Measurements from ENCODE around the gene MYOF.

MYOF gene

DNA sequence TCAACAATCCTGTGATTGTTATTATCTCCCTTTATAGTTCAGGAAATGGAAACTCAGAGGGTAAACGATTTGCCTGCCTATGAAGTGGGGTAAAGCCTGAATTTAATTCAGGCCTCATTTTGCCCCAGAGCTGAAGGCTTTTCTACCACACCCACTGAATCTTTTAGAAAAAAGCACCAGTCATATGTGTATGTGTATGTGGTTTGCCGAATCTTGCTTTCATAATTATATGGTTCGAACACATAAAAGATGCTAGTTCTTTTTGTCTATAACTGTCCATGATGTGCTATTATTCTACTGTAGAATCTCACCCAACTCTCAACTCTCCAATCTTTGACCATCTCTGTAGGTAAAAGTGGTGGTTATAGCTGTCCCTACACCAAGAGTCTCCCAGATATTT, 83.6 kb downstream of the MYOF start:
- H3K27me3 ChIP-seq (replicated peaks): no peaks in the 10 kb centered on the region
- no peak for DNase-seq
- TF ChIP-seq CTCF (IDR thresholded peaks at IDR 0.05; ENCODE audit: low read depth, low read length, missing control alignments): no peak
- no peak overlapping the region for H3K4me3 ChIP-seq (ENCODE audit: low read depth, low read length)
- no peak overlapping the region for H3K27ac ChIP-seq
- in situ Hi-C loops (cut with HindIII; ENCODE audit: low pct_ligation_motif_present, low sequenced_read_pairs): no loop called here
- H3K36me3 ChIP-seq (replicated peaks): peaks cover 84% of the 10 kb centered on the region

DNA sequence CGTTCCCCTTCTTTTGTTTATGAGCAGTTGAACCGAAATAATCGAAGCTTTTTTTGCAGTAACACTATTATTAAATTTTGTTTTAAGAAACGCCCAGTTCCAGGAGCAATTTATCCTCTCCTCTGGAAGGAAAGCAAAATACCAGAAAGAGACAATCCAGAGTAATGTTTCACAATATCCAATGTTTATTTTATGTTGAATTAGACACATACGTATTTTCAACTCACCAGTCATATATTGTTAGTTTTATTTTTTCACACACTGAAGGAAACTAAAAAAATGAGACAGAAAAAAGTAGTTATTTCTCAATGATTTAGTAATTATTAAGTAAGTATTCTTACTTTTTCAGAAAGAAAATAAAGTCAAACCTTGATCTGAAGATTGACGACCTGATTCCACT, 85.1 kb downstream of the MYOF start:
- DNase-seq: no peak
- no peak overlapping the region for H3K4me3 ChIP-seq (ENCODE audit: low read depth, low read length)
- in situ Hi-C loops (cut with HindIII; ENCODE audit: low pct_ligation_motif_present, low sequenced_read_pairs): no loop called here
- no peak overlapping the region for H3K27ac ChIP-seq
- H3K36me3 ChIP-seq (replicated peaks): peaks cover 87% of the 10 kb centered on the region
- no peak for TF ChIP-seq CTCF (IDR thresholded peaks at IDR 0.05; ENCODE audit: low read depth, low read length, missing control alignments)
- no peaks in the 10 kb centered on the region for H3K27me3 ChIP-seq (replicated peaks)

DNA sequence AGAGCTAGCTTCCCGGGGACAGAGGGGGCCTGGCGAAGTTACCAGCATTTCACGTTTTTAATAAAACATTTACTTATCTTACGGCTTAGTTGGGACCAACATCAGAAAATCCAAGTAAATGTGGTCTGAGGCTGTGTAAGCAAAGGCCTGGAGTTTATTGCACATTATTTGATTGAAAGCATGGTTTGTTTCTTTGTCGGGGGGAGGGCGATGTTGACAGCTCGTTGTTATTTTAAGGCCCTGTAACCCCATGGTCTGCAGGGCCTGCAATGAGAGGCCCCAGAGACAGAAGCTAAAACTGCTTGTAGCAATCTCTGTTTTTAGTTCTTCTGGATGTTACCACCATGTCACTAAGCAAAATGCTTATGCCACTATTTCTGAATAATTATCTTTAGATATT, 88.9 kb downstream of the MYOF start:
- Histone ChIP-seq H3K27me3 (replicated peaks) (no peaks in the 10 kb centered on the region), H3K27ac (no peak overlapping the region), H3K36me3 (replicated peaks) (peaks cover 86% of the 10 kb centered on the region), H3K4me3 (ENCODE audit: low read depth, low read length) (no peak overlapping the region)
- no peak for DNase-seq
- no peak for TF ChIP-seq CTCF (IDR thresholded peaks at IDR 0.05; ENCODE audit: low read depth, low read length, missing control alignments)
- in situ Hi-C loops (cut with HindIII; ENCODE audit: low pct_ligation_motif_present, low sequenced_read_pairs): no loop called here

- in situ Hi-C loops (cut with HindIII; ENCODE audit: low pct_ligation_motif_present, low sequenced_read_pairs): no loop called here
- peaks cover 84% of the 10 kb centered on the region for H3K36me3 ChIP-seq (replicated peaks)
- no peak overlapping the region for H3K4me3 ChIP-seq (ENCODE audit: low read depth, low read length)
- H3K27me3 ChIP-seq (replicated peaks): no peaks in the 10 kb centered on the region
- TF ChIP-seq CTCF (IDR thresholded peaks at IDR 0.05; ENCODE audit: low read depth, low read length, missing control alignments): no peak
- DNase-seq: no peak
- H3K27ac ChIP-seq: peak overlapping the region; percentile 27
These were observed 90.0 kb downstream of the MYOF start for GRCh38 chr10:93392121-93392520.

DNA sequence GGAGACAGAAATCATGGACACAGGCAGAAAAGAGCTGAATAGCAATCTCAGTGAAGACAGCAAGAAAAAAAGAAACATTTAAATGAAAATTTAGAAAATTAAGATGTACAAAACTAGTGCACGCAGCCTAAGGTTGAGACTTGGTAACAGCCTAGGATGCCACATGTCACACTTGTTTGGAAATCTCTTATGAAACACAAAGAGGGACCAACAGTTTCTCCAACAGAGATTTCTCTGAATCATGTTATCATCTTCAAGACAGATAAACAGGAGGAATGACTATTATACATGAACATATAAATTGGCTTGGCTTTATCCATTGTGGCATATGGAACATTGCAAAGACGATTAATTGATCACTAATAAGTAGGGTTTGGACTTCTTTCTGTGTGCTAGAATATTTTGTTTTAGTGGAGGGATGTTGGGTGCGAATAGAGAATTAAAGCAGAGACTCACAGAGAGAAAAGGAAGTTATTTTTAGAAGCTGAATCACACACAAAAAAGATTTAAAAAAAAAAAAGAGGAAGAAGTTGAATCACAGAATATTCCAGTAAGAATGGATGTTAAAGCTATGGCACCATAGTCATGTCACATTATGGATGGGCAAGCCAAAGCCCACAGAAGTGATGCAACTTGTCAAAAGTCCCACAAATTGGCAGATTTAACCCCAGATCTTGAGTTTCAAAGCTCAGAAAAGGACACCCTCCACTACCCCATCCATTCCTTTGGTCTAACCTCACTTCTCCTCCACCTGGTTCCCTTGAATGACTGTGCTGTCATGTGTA, 91.6 kb downstream of the MYOF start:
- peaks cover 82% of the 10 kb centered on the region for H3K36me3 ChIP-seq (replicated peaks)
- no peaks in the 10 kb centered on the region for H3K27me3 ChIP-seq (replicated peaks)
- H3K4me3 ChIP-seq (ENCODE audit: low read depth, low read length): no peak overlapping the region
- in situ Hi-C loops (cut with HindIII; ENCODE audit: low pct_ligation_motif_present, low sequenced_read_pairs): no loop called here
- DNase-seq: no peak
- no peak overlapping the region for H3K27ac ChIP-seq
- no peak for TF ChIP-seq CTCF (IDR thresholded peaks at IDR 0.05; ENCODE audit: low read depth, low read length, missing control alignments)

Measured in brain microvascular endothelial cell (primary cell).